ENCODE results near the gene DNAH10.

The DNAH10 gene

DNA sequence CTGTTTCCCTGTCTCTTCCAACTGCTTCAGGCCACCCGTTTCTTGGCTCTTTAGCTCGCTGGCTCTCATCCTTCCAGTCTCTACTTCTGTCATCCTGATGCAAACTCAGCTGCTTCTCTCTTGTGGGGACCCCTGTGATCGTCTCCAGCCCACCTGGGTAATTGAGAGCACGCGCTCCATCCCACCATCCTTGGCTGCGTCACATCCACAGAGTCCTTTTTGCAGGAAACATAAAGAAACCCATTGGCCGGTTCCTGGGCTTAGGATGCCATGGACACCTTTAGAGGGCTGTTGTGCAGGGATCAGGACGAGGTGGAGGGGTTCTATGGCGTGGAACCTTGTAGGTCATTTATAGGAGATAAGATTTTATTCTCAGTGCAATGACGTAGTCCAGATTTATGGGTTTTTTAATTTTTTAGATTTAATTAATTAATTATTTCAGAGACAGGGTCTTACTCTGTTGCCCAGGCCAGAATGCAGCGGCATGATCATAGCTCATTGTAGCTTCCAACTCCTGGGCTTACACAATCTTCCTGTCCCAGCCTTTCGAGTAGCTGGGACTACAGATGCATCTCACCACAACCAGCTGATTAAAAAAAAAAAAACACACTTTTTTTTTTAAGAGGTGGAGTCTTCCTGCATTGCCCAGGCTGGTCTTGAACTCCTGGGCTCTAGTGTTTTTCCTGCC is 127.9 kb downstream of the DNAH10 start:
- FAIRE-seq = no peak

DNA sequence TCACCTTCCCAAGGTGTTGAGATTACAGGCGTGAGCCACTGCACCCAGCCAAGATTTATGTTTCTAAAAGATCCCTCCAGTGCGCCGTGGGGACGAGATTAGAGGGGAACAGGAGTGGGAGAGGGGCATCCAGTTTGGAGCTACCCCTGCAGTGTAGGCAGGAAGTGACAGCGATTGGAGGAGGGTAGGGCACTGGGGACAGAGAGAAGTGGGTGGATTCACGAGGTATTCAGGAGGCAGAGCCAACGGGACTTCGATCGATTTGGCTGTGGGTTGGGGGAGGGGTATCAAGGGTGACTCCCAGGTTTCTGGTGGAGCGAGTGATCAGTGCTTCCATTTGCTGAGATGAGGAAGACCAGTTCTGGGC is 128.4 kb downstream of the DNAH10 start:
- no peak for FAIRE-seq

GRCh38 chr12:123891011-123891410 is 128.9 kb downstream of the DNAH10 start:
- FAIRE-seq = no peak

DNA sequence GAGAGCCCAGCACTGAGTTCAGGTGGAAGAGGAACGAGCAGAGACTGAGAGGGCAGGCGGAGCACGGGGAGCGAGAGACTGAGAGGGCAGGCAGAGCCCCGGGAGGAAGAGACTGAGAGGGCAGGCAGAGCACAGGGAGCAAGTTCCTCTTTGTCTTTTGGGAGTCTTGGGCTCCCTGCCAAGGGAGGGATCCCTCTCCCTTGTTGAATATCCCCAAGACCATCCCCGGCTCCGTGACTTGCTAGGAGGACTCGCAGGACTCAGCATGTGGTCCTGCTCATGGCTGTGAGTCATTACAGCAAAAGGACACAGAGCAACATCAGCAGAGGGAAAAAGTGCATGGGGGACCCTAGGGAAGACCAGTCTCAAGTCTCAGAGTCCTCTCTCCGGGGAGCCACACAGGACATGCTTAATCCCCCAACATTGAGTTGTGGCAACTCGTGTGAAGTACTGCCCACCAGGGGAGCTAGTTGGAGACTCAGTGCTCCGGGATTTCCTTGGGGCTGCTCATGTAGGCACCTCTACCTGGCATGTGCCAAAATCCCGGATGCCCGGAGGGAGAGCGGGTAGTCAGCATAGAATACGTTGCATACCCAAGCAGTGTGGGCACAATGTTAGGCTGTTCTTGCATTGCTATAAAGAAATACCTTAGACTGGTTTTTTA is 129.5 kb downstream of the DNAH10 start:
- FAIRE-seq = no peak

- FAIRE-seq = no peak
These were observed 130.1 kb downstream of the DNAH10 start for GRCh38 chr12:123892180-123892559.

- FAIRE-seq = no peak
These were observed 130.8 kb downstream of the DNAH10 start for GRCh38 chr12:123892853-123893252.

- no peak for FAIRE-seq
These were observed 131.2 kb downstream of the DNAH10 start for GRCh38 chr12:123893276-123893675.

- no peak for FAIRE-seq
These were observed 132.8 kb downstream of the DNAH10 start for GRCh38 chr12:123894823-123895345.

- FAIRE-seq = no peak
These were observed 133.3 kb downstream of the DNAH10 start for GRCh38 chr12:123895451-123895850.

DNA sequence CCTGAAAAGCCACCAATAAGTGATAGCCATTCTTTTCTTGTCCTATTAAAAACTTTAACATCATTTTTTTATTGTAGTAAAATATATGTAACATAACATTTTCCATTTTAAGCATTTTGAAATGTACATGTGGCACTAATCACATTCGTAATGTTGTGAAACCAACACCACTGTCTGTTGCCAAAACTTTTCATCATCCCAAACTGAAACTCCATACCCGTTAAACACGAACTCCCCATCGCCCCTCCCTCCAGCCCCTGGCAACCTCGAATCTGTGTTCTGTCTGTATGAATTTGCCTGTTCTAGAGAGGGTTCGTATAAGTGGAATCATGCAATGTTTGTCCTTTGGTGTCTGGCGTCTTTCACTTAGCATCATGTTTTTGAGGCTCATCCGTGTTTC is 134.7 kb downstream of the DNAH10 start:
- FAIRE-seq = no peak

DNA sequence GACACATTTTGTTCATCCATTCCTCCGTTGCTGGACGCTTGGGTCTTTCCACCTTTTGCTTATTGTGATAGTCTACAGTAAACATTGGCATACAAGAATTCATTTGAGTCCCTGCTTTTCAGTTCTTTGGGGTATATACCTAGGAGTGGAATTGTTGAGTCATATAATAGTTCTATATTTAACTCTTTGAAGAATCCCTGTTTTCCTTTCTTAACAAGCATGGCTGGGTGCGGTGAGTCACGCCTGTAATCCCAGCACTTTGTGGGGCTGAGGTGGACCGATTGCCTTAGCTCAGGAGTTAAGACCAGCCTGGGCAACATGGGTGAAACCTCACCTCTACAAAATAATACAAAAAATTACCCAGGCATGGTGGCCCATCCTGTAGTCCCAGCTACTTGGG is 135.1 kb downstream of the DNAH10 start:
- no peak for FAIRE-seq

DNA sequence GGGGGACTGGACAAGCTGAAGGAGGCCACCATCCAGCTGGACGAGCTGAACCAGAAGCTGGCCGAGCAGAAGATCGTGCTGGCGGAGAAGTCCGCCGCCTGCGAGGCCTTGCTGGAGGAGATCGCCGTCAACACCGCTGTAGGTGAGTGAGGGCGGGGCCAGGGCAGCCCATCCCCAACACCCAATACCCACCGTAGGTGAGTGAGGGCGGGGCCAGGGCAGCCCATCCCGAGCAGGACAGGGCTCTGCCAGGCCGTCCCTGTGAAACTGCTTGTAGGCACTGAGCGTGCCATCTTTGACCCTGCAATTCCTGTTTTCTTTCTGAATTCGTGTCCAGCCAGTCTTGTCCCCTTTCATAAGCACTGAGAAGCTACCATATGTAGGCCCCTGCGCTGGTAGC is 136.6 kb downstream of the DNAH10 start:
- FAIRE-seq = no peak

- FAIRE-seq = no peak
These were observed 137.3 kb downstream of the DNAH10 start for GRCh38 chr12:123899368-123899767.

- no peak for FAIRE-seq
These were observed 138.8 kb downstream of the DNAH10 start for GRCh38 chr12:123900871-123901376.

DNA sequence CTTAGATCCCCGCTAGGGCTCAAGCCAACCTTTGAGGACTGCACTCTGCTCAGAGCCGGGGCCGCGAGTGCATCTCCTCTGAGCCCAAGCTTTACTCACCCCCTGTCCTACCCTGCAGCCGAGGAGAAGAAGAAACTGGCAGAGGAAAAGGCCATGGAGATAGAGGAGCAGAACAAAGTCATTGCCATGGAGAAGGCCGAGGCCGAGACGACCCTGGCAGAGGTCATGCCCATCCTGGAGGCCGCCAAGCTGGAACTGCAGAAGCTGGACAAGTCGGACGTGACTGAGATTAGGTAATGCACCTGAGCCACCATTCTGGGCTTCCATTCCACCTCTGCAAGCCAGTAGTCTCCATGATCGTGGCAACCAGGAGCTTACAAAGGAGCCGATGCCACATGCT is 140.7 kb downstream of the DNAH10 start:
- FAIRE-seq = no peak

DNA sequence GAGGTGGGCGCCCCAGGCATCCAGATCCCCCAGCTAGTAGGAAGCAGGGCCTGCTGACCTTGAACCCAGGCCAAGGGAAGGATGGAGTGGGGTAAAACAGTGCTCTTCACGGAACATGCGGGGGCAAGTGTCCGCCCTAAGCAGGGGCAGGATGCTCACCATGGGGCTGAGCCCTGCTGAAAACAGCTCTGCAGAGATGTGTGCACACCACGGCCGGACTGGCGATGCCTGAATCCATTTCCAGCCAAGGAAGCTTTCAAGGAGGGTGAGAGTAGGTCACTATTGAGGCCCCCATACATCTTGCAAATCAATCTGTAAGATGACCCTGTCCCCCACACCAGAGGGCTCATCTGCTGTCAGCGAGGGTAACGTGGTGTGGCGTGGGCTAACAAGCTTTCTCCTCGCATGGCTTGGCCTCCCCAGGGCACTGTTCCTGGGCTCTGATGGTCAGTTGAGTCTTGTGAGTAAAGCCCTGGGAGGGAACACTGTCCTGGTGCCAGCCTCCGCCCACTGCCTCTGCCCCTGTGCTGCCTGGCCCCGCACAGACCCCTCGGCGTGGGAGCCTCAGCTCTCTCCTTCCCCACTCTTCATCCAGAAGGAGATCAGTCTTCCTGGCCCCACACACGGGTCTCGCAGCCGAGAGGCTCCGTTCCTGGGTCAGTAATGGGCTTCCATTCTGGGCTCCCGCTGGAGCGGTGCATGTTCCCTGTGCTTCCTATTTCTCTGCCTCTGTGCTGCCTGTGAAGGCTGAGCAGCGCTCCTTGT is 141.4 kb downstream of the DNAH10 start:
- no peak for FAIRE-seq

DNA sequence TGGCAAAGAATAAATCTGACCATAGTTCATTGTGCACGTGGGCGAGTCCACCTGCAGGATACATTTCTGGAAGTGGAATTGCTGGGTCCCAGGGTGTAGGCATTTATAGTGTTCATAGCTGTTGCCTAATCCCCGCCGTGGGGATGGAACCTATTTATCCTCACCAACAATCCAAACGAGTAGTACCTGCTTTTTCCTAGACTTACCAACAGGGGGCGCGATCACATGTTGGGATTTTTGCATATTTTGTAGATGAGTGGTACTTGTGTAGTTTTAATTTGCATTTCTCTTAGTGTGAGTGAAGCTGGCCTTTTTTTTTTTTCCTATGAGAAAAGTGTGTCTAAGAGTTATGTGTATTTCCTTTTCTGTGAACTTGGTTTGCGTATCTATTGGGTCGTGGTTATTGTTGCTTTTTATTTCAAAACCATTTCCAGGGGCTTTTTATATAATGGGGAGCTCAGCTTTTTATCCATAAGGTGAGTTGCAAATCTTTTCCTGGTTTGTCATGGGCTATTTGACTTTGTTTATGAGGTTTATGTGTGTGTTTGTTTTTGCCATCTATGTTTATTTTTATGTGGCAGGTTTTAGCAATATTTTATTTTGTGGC is 143.3 kb downstream of the DNAH10 start:
- FAIRE-seq = peak; percentile 9

GRCh38 chr12:123906711-123907420 is 144.8 kb downstream of the DNAH10 start:
- FAIRE-seq = no peak

DNA sequence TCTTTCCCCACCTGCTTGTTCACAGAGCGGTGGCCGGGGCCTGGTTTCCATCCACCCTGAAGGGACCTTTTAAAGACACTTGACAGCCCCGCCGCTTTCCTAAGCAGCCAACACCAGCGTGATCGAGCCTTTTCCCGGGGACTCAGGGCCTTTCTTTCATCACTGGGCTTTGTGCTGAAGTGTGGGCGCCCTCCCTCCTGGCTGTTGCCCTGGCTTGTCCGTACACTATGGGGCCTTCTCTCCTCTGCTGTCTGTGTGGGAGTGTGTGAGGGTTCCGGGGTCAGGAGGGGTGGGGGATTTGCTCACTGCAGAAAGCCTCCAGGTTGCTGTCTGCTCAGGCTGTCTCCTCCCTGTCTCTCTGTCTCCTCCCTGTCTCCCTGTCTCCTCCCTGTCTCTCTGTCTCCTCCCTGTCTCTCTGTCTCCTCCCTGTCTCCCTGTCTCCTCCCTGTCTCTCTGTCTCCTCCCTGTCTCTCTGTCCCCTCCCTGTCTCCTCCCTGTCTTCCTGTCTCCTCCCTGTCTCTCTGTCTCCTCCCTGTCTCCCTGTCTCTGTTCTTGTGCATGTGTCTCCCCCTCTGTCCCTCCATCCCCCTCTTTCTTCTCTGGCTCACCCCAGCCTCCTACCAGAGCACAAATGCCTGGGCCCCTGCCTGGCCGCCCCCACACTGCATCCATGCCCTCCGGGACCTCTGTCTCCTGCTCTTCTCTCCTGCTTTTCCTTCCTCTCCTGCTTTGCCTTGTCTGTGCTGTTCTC is 145.8 kb downstream of the DNAH10 start:
- FAIRE-seq = no peak

DNA sequence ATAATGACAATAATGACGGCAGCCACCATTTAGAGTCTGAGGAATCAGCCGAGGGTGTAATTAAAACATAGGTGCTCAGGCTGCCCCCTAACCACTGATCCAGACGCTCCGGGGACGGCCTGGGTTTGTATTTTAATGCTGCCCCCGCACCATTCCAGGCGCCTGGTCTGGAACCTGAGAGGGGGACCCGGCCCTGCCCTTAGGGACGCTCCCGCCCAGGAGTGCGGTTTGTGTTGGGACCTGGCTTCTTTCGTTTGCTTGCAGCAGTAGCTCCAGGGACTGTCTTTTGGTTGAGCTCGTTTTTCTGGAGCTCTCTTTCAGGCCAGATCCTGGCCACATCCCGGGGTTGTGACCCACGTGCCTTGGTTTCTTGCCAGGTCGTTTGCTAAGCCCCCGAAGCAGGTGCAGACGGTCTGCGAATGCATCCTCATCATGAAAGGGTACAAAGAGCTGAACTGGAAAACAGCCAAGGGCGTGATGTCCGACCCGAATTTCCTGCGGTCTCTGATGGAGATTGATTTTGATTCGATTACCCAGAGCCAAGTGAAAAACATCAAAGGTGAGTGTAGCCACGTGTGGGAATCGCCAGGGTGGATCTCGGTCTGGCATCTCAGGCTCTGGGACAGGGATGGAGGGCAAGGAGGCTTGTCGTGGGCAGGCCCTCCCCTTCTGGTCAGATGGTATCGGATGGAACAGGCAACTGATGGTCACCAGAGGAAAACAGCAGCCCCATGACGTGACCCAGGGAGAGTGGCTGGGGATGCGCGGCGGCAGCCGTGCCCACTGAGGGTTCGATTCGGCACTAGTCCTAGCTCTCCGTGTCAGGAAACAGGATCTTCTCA is 147.0 kb downstream of the DNAH10 start:
- FAIRE-seq = no peak

GRCh38 chr12:123910057-123910456 is 148.0 kb downstream of the DNAH10 start:
- no peak for FAIRE-seq

All from islet of Langerhans (tissue), 1 donor.